WTC11 (cell line): ENCODE measurements around the gene RPRD2. TPM values are rescaled to one million over a fixed set of nuclear protein-coding genes. Genes with fewer than 3 reads are reported as not detected.

Experiments
- ATAC-seq: fragments of 200-7000 bp; cut with Tn5 transposase; 2 replicates; pipeline ENCODE4 v1.10.0; 2021; ENCODE audit warnings: mild to moderate bottlenecking, moderate library complexity
- CTCF ChIA-PET: fragments of 300-600 bp; sonication (Branson Sonifier 250); formaldehyde crosslinking; loops from one replicate; lab custom pipeline; 2021; ENCODE audit warnings: antibody characterized with exemption; lab: Charles Lee
- POLR2A ChIA-PET: fragments of 350-600 bp; sonication (Branson Sonifier 250); formaldehyde crosslinking; loops from one replicate; lab custom pipeline; 2021; ENCODE audit warnings: antibody characterized with exemption; lab: Charles Lee
- DNase-seq: peaks from one replicate; pipeline ENCODE4 v3.0.0; 2021; ENCODE audit warnings: low spot score
- H3K27ac Mint-ChIP-seq: 2 replicates; pipeline ENCODE4 v1.8.0; 2021; ENCODE audit warnings: mixed read lengths
- H3K27me3 Mint-ChIP-seq: 2 replicates; pipeline ENCODE4 v1.8.0; 2021; ENCODE audit warnings: low read depth, mild to moderate bottlenecking, moderate library complexity, mixed read lengths
- H3K36me3 Mint-ChIP-seq: 2 replicates; pipeline ENCODE4 v1.8.0; 2021; ENCODE audit warnings: mixed read lengths
- H3K4me1 Mint-ChIP-seq: 2 replicates; pipeline ENCODE4 v1.8.0; 2022; ENCODE audit warnings: mixed read lengths
- H3K4me3 Mint-ChIP-seq: 2 replicates; pipeline ENCODE4 v1.8.0; 2021; ENCODE audit warnings: mild to moderate bottlenecking, moderate library complexity, mixed read lengths
- H3K9me3 Mint-ChIP-seq: 2 replicates; pipeline ENCODE4 v1.8.0; 2021; ENCODE audit warnings: mixed read lengths
- CTCF ChIP-seq: fragments of 200-600 bp; IDR thresholded peaks from 2 replicates; pipeline ENCODE4 v1.8.0; 2022; ENCODE audit warnings: antibody characterized with exemption
- JAZF1 ChIP-seq: fragments of 250-450 bp; sonication (Bioruptor Pico); IDR thresholded peaks from 2 replicates; pipeline ENCODE4 v1.9.0; 2021; ENCODE audit warnings: moderate library complexity, mild to moderate bottlenecking, inconsistent platforms
- SMAD4 ChIP-seq: sonication (generic); formaldehyde crosslinking; IDR thresholded peaks from 2 replicates; pipeline ENCODE4 v1.8.0; 2022; ENCODE audit warnings: mild to moderate bottlenecking, missing genetic modification reagents
- STAT6 ChIP-seq: sonication (generic); formaldehyde crosslinking; conservative IDR thresholded peaks from 2 replicates; pipeline ENCODE4 v1.8.1; 2023; ENCODE audit warnings: mild to moderate bottlenecking, low read depth, missing genetic modification reagents, moderate library complexity
- ZNF121 ChIP-seq: sonication (generic); formaldehyde crosslinking; IDR thresholded peaks from 2 replicates; pipeline ENCODE4 v1.8.0; 2023; ENCODE audit warnings: missing genetic modification reagents
- ZNF532 ChIP-seq: fragments of 250-450 bp; sonication (Bioruptor Pico); IDR thresholded peaks from 2 replicates; pipeline ENCODE4 v1.9.0; 2021; ENCODE audit warnings: mild to moderate bottlenecking, borderline replicate concordance
- ZSCAN18 ChIP-seq: fragments of 250-450 bp; sonication (Bioruptor Pico); IDR thresholded peaks from 2 replicates; pipeline ENCODE4 v2.1.2; 2022; ENCODE audit warnings: mild to moderate bottlenecking, moderate library complexity
- total RNA-seq: library from RNA; stranded (reverse); gene quantifications from 3 replicates; pipeline ENCODE4 v1.2.3, GENCODE V29; 2021
- TF ChIP-seq, protein P1 (sequence below): sonication (generic); formaldehyde crosslinking; IDR thresholded peaks from 2 replicates; pipeline ENCODE4 v1.8.1; 2023; ENCODE audit warnings: mild to moderate bottlenecking, missing genetic modification reagents
- TF ChIP-seq, protein P2 (sequence below): sonication (generic); formaldehyde crosslinking; IDR thresholded peaks from 2 replicates; pipeline ENCODE4 v1.8.0; 2023; ENCODE audit warnings: missing genetic modification reagents
- TF ChIP-seq, protein P3 (sequence below): sonication (generic); formaldehyde crosslinking; IDR thresholded peaks from 2 replicates; pipeline ENCODE4 v1.8.1; 2023; ENCODE audit warnings: mild to moderate bottlenecking, missing genetic modification reagents
- TF ChIP-seq, protein P4 (sequence below): sonication (generic); formaldehyde crosslinking; IDR thresholded peaks from 2 replicates; pipeline ENCODE4 v1.8.1; 2023; ENCODE audit warnings: mild to moderate bottlenecking, moderate library complexity, missing genetic modification reagents

The RPRD2 gene
- total RNA-seq, 1 experiment from 2014 or later = 26.1 TPM

- TF ChIP-seq STAT6 (CRISPR knock-in tag) = no peak
Observed at GRCh38 chr1:150477320-150477719, 113.4 kb downstream of the RPRD2 start (continued).

DNA sequence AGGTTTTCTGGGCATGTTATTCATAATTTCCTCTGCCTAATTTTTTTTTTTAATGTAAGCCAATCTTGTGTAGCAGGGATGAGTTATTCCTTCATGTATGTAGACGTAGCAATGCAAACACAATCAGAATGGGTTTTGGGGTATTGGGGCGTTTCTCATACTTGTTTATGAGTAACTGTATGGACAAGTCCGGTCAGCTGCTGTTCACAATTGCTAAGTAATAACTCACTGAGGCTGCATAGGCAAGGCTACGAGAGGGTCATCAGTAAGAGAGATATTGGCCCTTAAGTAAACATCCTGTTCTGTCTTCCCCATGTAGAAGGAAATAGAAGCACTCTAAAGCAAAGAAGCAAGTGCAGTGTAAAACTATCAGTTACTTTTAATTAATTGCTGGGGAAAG lies 113.8 kb downstream of the RPRD2 start:
- H3K27me3 Mint-ChIP-seq = peaks cover 11% of the 10 kb centered on the region; the same call in 1 of the 2 replicates
- TF ChIP-seq, protein P1, sequence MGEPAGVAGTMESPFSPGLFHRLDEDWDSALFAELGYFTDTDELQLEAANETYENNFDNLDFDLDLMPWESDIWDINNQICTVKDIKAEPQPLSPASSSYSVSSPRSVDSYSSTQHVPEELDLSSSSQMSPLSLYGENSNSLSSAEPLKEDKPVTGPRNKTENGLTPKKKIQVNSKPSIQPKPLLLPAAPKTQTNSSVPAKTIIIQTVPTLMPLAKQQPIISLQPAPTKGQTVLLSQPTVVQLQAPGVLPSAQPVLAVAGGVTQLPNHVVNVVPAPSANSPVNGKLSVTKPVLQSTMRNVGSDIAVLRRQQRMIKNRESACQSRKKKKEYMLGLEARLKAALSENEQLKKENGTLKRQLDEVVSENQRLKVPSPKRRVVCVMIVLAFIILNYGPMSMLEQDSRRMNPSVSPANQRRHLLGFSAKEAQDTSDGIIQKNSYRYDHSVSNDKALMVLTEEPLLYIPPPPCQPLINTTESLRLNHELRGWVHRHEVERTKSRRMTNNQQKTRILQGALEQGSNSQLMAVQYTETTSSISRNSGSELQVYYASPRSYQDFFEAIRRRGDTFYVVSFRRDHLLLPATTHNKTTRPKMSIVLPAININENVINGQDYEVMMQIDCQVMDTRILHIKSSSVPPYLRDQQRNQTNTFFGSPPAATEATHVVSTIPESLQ (CRISPR knock-in tag) = no peak
- TF ChIP-seq, protein P2, sequence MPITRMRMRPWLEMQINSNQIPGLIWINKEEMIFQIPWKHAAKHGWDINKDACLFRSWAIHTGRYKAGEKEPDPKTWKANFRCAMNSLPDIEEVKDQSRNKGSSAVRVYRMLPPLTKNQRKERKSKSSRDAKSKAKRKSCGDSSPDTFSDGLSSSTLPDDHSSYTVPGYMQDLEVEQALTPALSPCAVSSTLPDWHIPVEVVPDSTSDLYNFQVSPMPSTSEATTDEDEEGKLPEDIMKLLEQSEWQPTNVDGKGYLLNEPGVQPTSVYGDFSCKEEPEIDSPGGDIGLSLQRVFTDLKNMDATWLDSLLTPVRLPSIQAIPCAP (CRISPR knock-in tag) = no peak
- TF ChIP-seq ZNF532 = no peak
- TF ChIP-seq, all 79 proteins: peak for 0
- Mint-ChIP-seq H3K9me3 (no peaks in the 10 kb centered on the region), H3K27ac (peak overlapping the region; percentile 46; the same call in 1 of the 2 replicates), H3K4me3 (no peak overlapping the region), H3K4me1 (no peaks in the 10 kb centered on the region), H3K36me3 (peaks cover under 1% of the 10 kb centered on the region; the same call in 1 of the 2 replicates)
- ATAC-seq (no peak), DNase-seq (no peak)
- POLR2A ChIA-PET = no interaction called here
- CTCF ChIA-PET = no interaction called here

DNA sequence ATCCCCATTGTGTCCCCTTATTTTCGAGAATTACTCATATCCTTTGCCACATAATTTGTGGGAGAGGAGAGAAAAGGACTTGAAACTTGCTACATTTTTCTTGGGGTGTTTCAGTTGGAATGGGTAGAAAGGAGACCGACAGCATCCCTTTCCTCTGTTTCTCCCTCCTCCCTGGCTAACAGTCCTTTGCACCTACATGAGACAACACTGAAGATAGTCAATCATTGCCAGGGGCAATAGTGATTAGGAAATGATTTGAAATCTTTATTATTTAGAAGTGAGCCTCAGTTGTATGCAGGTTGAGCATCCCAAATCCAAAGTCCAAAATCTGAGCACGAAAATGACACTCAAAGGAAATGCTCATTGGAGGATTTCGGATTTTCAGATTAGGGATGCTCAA lies 115.4 kb downstream of the RPRD2 start:
- no peaks in the 10 kb centered on the region for H3K4me1 Mint-ChIP-seq
- TF ChIP-seq, protein P3, sequence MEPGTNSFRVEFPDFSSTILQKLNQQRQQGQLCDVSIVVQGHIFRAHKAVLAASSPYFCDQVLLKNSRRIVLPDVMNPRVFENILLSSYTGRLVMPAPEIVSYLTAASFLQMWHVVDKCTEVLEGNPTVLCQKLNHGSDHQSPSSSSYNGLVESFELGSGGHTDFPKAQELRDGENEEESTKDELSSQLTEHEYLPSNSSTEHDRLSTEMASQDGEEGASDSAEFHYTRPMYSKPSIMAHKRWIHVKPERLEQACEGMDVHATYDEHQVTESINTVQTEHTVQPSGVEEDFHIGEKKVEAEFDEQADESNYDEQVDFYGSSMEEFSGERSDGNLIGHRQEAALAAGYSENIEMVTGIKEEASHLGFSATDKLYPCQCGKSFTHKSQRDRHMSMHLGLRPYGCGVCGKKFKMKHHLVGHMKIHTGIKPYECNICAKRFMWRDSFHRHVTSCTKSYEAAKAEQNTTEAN (CRISPR knock-in tag) = no peak
- H3K4me3 Mint-ChIP-seq = no peak overlapping the region
- DNase-seq (no peak), ATAC-seq (no peak)
- no peak overlapping the region for H3K27ac Mint-ChIP-seq
- ChIA-PET CTCF (no interaction called here), POLR2A (interaction anchor here (0.5 kb wide), 1 partner anchor 210 kb away, joined by 5 read pairs; the partner anchor contains the start of gene APH1A)
- H3K36me3 Mint-ChIP-seq = no peaks in the 10 kb centered on the region
- H3K27me3 Mint-ChIP-seq = peaks cover 11% of the 10 kb centered on the region; the same call in 1 of the 2 replicates
- H3K9me3 Mint-ChIP-seq = no peaks in the 10 kb centered on the region

GRCh38 chr1:150479927-150480352 lies 116.0 kb downstream of the RPRD2 start:
- POLR2A ChIA-PET = no interaction called here
- Mint-ChIP-seq H3K27ac (no peak overlapping the region), H3K4me1 (no peaks in the 10 kb centered on the region), H3K36me3 (no peaks in the 10 kb centered on the region), H3K9me3 (no peaks in the 10 kb centered on the region), H3K4me3 (no peak overlapping the region), H3K27me3 (peaks cover 11% of the 10 kb centered on the region; the same call in 1 of the 2 replicates)
- DNase-seq (no peak), ATAC-seq (no peak)
- TF ChIP-seq, protein P4, sequence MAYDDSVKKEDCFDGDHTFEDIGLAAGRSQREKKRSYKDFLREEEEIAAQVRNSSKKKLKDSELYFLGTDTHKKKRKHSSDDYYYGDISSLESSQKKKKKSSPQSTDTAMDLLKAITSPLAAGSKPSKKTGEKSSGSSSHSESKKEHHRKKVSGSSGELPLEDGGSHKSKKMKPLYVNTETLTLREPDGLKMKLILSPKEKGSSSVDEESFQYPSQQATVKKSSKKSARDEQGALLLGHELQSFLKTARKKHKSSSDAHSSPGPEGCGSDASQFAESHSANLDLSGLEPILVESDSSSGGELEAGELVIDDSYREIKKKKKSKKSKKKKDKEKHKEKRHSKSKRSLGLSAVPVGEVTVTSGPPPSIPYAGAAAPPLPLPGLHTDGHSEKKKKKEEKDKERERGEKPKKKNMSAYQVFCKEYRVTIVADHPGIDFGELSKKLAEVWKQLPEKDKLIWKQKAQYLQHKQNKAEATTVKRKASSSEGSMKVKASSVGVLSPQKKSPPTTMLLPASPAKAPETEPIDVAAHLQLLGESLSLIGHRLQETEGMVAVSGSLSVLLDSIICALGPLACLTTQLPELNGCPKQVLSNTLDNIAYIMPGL (CRISPR knock-in tag) = no peak
- TF ChIP-seq CTCF (no peak), ZSCAN18 (CRISPR knock-in tag) (no peak), ZNF121 (no peak), JAZF1 (CRISPR knock-in tag) (no peak), SMAD4 (CRISPR knock-in tag) (no peak)
- CTCF ChIA-PET = interaction anchor here (0.7 kb wide), 1 partner anchor 58 kb away, joined by 3 read pairs; no protein-coding TSS in a partner anchor
